CD14-positive monocyte (primary cell): Measurements from ENCODE around the gene CAB39L. TPM values are rescaled to one million over a fixed set of nuclear protein-coding genes. Genes with fewer than 3 reads are reported as not detected.

ENCODE experiments used
- DNase-seq, 3 donors: peaks; one replicate each; pipeline ENCODE4 v3.0.0-alpha.2; 2011 to 2022
- H2AFZ ChIP-seq: 2 replicates; pipeline ENCODE4 v1.6.0; 2012; ENCODE audit warnings: mild to moderate bottlenecking, low read depth, low read length, inconsistent platforms; ENCODE audit not compliant: insufficient read depth, poor library complexity, severe bottlenecking
- H3K27ac ChIP-seq, 2 donors: 1 replicate in 1 of 2; 2 replicates in 1 of 2; pipeline ENCODE4 v1.5.1; 2012 to 2013; ENCODE audit warnings: low read length in 2 of 2, control low read depth in 1 of 2, inconsistent platforms in 1 of 2, low read depth in 1 of 2, mild to moderate bottlenecking in 1 of 2
- H3K27me3 ChIP-seq, 2 donors: one replicate each; pipeline versions ENCODE4 v1.6.0 to v1.6.1; 2011 to 2013; ENCODE audit warnings: low read length in 2 of 2; ENCODE audit not compliant: control insufficient read depth in 2 of 2, insufficient read depth in 2 of 2
- H3K36me3 ChIP-seq, 2 donors: replicated peaks in 1 of 2; 1 replicate in 1 of 2; 2 replicates in 1 of 2; pipeline versions ENCODE4 v1.5.1 to v1.6.1; 2012 to 2013; ENCODE audit warnings: low read length in 2 of 2, control low read depth in 1 of 2, inconsistent platforms in 1 of 2, mild to moderate bottlenecking in 1 of 2; ENCODE audit not compliant: insufficient read depth in 2 of 2, control insufficient read depth in 1 of 2
- H3K4me1 ChIP-seq, 2 donors: 1 replicate in 1 of 2; 2 replicates in 1 of 2; pipeline versions ENCODE4 v1.5.1 to v1.6.1; 2012 to 2013; ENCODE audit warnings: low read length in 2 of 2, control low read depth in 1 of 2, inconsistent platforms in 1 of 2, mild to moderate bottlenecking in 1 of 2, moderate library complexity in 1 of 2; ENCODE audit not compliant: insufficient read depth in 2 of 2, control insufficient read depth in 1 of 2
- H3K4me2 ChIP-seq: replicated peaks from 2 replicates; pipeline ENCODE3; 2012; ENCODE audit warnings: low read length, moderate library complexity, mild to moderate bottlenecking; ENCODE audit not compliant: poor library complexity, severe bottlenecking; ENCODE audit errors: extremely low read depth
- H3K4me3 ChIP-seq, 3 experiments: fragments of 200-600 bp in 1 of 3; sonication (generic) in 1 of 3; replicated peaks in 1 of 3; 1 replicate in 2 of 3; 2 replicates in 1 of 3; pipeline ENCODE4 v1.5.1; 2011 to 2013; ENCODE audit warnings: low read length in 3 of 3, mild to moderate bottlenecking in 3 of 3, control low read depth in 2 of 3, low read depth in 2 of 3, inconsistent platforms in 1 of 3, moderate library complexity in 1 of 3
- H3K79me2 ChIP-seq: 2 replicates; pipeline ENCODE4 v1.6.0; 2012; ENCODE audit warnings: mild to moderate bottlenecking, control low read depth, inconsistent platforms, low read length, moderate library complexity; ENCODE audit not compliant: insufficient read depth
- H3K9ac ChIP-seq: 2 replicates; pipeline ENCODE4 v1.6.0; 2017; ENCODE audit warnings: low read length, mild to moderate bottlenecking; ENCODE audit not compliant: insufficient read depth, poor library complexity, severe bottlenecking
- H3K9me3 ChIP-seq, 2 donors: replicated peaks in 1 of 2; 1 replicate in 1 of 2; 2 replicates in 1 of 2; pipeline versions ENCODE4 v1.5.1 to v1.6.1; 2012 to 2013; ENCODE audit warnings: low read length in 2 of 2, control low read depth in 1 of 2; ENCODE audit not compliant: control insufficient read depth in 1 of 2, insufficient read depth in 1 of 2
- H4K20me1 ChIP-seq: 2 replicates; pipeline ENCODE4 v1.6.0; 2012; ENCODE audit warnings: mild to moderate bottlenecking, low read length, control low read depth, moderate library complexity; ENCODE audit not compliant: insufficient read depth
- H3K27ac Mint-ChIP-seq, 7 donors: one replicate each; pipeline ENCODE4 v1.8.0; 2020; ENCODE audit warnings: mild to moderate bottlenecking in 7 of 7, mixed read lengths in 7 of 7, moderate library complexity in 6 of 7, inconsistent platforms in 2 of 7
- H3K27me3 Mint-ChIP-seq, 3 donors: one replicate each; pipeline ENCODE4 v1.8.0; 2021 to 2022; ENCODE audit warnings: low read depth in 3 of 3, mild to moderate bottlenecking in 3 of 3, mixed read lengths in 3 of 3, moderate library complexity in 3 of 3, inconsistent platforms in 1 of 3
- H3K36me3 Mint-ChIP-seq, 2 donors: one replicate each; pipeline ENCODE4 v1.8.0; 2020; ENCODE audit warnings: mixed read lengths in 2 of 2, inconsistent platforms in 1 of 2, mild to moderate bottlenecking in 1 of 2
- H3K4me1 Mint-ChIP-seq: one replicate; pipeline ENCODE4 v1.8.0; 2020; ENCODE audit warnings: mild to moderate bottlenecking, mixed read lengths
- H3K4me3 Mint-ChIP-seq, 2 donors: one replicate each; pipeline ENCODE4 v1.8.0; 2020; ENCODE audit warnings: mild to moderate bottlenecking in 2 of 2, mixed read lengths in 2 of 2, moderate library complexity in 1 of 2
- H3K9me3 Mint-ChIP-seq, 7 donors: one replicate each; pipeline ENCODE4 v1.8.0; 2020 to 2022; ENCODE audit warnings: mixed read lengths in 7 of 7, mild to moderate bottlenecking in 6 of 7, moderate library complexity in 6 of 7, inconsistent platforms in 2 of 7
- CTCF ChIP-seq: fragments of 200-600 bp; IDR thresholded peaks from one replicate; pipeline ENCODE4 v1.8.0; 2022; ENCODE audit warnings: antibody characterized with exemption, mild to moderate bottlenecking
- WGBS: methylation state at CpG from one replicate; pipeline ENCODE4 v1.1.5; 2013; ENCODE audit warnings: missing lambda C conversion rate; ENCODE audit not compliant: insufficient coverage; 5-methylcytosine and 5-hydroxymethylcytosine counted together
- intact Hi-C, 2 donors: fragments of 100-400 bp; cut with micrococcal nuclease; formaldehyde crosslinking; loops; one replicate each; pipeline versions ENCODE4 v1.15.0 to v1.15.1; 2023
- polyA plus RNA-seq, 3 donors: library from polyadenylated mRNA; depleted of rRNA in 1 of 3; unstranded in 2 of 3; stranded (reverse) in 1 of 3; fragments of 300-500 nt in 2 of 3; fragments of >200 nt in 1 of 3; fragmentation: Illumina TruSeq in 2 of 3; gene quantifications; 1 replicate in 2 of 3; 2 replicates in 1 of 3; pipeline ENCODE4 v1.2.3, GENCODE V29; 2012 to 2021

Gene CAB39L
- polyA plus RNA-seq, 3 donors: 1.9 to 5.1 (median 2.7) TPM

DNA sequence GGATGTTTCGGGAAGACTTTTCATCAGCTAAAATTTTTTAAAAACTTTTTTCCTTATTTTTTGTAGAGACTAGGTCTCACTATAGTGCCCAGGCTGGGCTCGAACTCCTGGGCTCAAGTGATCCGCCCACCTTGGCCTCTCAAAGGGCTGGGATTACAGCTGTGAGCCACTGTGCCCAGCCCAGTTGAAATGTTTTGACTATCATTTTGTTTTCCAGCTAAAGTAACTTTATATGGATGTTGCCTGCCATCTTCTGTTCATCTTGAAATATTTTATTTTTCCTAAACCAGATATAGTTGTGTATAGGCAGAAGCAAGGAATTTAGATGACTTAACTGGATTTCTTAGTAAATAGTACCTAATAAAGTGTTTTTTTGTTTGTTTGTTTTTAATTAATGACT is 7.0 kb downstream of the CAB39L start:
- Mint-ChIP-seq H3K36me3 (peaks cover 13 to 14% of the 10 kb centered on the region in 2 donors), H3K27me3 (peaks cover 0 to 3% (median 3%) of the 10 kb centered on the region in 3 donors), H3K9me3 (no peaks in the 10 kb centered on the region), H3K27ac (no peak overlapping the region), H3K4me3 (no peak overlapping the region), H3K4me1 (peaks cover 4% of the 10 kb centered on the region)
- H3K4me3 ChIP-seq: no peak overlapping the region
- H2AFZ ChIP-seq: no peak overlapping the region
- no peak overlapping the region for H3K27ac ChIP-seq
- no CpG with 5 or more reads among the region's 3 CpGs for WGBS
- H3K4me2 ChIP-seq: no peak overlapping the region
- H3K79me2 ChIP-seq: no peaks in the 10 kb centered on the region
- H3K9me3 ChIP-seq: no peaks in the 10 kb centered on the region
- H4K20me1 ChIP-seq: no peaks in the 10 kb centered on the region
- no peaks in the 10 kb centered on the region for H3K4me1 ChIP-seq
- peak in 1 of 3 donors; percentile 5 for DNase-seq
- peaks cover 0 to 10% of the 10 kb centered on the region in 2 donors for H3K36me3 ChIP-seq
- no peak overlapping the region for H3K9ac ChIP-seq
- TF ChIP-seq CTCF: no peak
- intact Hi-C loops: loop anchor here in 1 of 2 donors (10.0 kb wide), 1 partner anchor 132 kb away; no protein-coding TSS in a partner anchor
- no peaks in the 10 kb centered on the region for H3K27me3 ChIP-seq

DNA sequence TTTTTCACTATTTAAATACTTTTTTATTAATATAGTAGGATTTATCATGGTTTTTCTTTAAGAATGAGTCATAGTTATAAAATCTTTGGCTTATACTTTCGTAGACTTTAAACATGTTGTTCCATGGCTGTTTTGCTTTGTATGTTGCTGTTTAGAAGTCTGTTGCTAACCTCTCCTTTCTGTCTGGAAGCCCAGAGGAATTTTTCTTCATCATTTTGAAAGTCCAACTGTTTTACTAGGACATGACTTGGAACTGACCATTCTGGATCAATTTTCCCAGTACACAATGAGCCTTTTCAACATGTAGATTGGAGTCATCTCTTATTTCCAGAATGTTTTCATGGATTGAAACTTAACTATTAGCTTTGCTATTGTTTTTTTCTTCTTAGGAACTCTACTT is 7.9 kb downstream of the CAB39L start:
- H3K36me3 ChIP-seq: peaks cover 0 to 10% of the 10 kb centered on the region in 2 donors
- H3K4me1 ChIP-seq: no peaks in the 10 kb centered on the region
- peaks cover 13 to 14% of the 10 kb centered on the region in 2 donors for H3K36me3 Mint-ChIP-seq
- DNase-seq: no peak
- no peaks in the 10 kb centered on the region for H3K27me3 ChIP-seq
- no CpG with 5 or more reads among the region's 1 CpG for WGBS
- no peak overlapping the region for H3K4me3 ChIP-seq
- no peaks in the 10 kb centered on the region for H3K79me2 ChIP-seq
- no peak overlapping the region for H2AFZ ChIP-seq
- no peak for TF ChIP-seq CTCF
- no peak overlapping the region for H3K4me3 Mint-ChIP-seq
- no peaks in the 10 kb centered on the region for H3K9me3 Mint-ChIP-seq
- intact Hi-C loops: loop anchor here in 1 of 2 donors (10.0 kb wide), 1 partner anchor 131 kb away; no protein-coding TSS in a partner anchor
- H3K9me3 ChIP-seq: no peaks in the 10 kb centered on the region
- H3K4me2 ChIP-seq: no peak overlapping the region
- peaks cover 4% of the 10 kb centered on the region for H3K4me1 Mint-ChIP-seq
- H3K27me3 Mint-ChIP-seq: peaks cover 0 to 3% (median 3%) of the 10 kb centered on the region in 3 donors
- no peaks in the 10 kb centered on the region for H4K20me1 ChIP-seq
- H3K27ac ChIP-seq: no peak overlapping the region
- no peak overlapping the region for H3K27ac Mint-ChIP-seq
- no peak overlapping the region for H3K9ac ChIP-seq
